Measurements from ENCODE around the gene PRKACA.

DNA sequence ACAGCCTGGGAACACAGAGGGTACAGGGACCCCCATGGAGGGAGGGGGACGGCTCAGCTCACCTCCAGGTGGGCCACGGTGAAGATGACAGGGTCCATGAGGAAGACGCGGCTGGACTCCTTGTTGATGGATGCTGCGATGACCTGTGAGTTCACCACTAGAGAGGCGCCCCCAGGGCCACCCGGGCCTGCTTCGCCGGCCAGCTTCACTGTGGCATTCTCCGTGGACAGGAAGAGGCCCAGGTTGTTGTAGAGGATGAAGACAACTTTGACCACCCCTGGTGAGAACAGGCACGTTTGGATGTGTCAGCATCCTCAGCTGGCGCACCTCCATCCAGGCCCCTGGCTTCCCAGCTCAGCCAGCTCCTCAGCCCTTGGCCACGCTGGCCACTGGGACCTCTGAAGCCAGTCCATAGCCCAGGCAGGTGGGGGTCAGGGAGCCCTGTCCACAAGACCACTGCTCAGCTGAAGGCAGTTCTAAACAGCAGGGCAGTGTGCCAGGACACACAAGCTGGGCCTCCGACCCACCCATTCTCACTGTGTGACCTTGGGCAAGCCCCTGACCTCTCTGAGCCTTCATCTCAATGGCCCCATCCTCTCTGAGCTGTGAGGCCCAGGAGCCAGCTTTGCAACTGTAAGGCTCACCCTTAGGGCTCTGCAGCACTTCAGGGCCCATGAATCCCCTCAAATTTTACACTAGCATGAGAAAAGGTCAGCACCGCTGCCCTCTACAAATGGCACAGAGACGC is 40.9 kb upstream of the PRKACA start:
- TF ChIP-seq POLR2AphosphoS5 (IDR thresholded peaks at IDR 0.05; ENCODE audit: borderline replicate concordance, low read depth, low read length) (no peak), EZH2 (IDR thresholded peaks at IDR 0.05) (no peak)
